Stomach (tissue), 4 donors: ENCODE data around the gene KLC4.

ENCODE experiments used
- EP300 ChIP-seq: sonication (generic); formaldehyde crosslinking; IDR thresholded peaks from one replicate; pipeline ENCODE4 v1.6.1; 2017; ENCODE audit warnings: antibody characterized with exemption
- POLR2A ChIP-seq, 4 donors: fragments of 450-650 bp; IDR thresholded peaks; one replicate each; pipeline ENCODE4 v1.6.1; 2016; ENCODE audit warnings: antibody characterized with exemption in 4 of 4, control low read depth in 2 of 4, mild to moderate bottlenecking in 1 of 4, moderate library complexity in 1 of 4
- TF ChIP-seq, protein P1 (sequence below), 7 experiments: fragments of 450-650 bp in 4 of 7; fragments of 200-600 bp in 3 of 7; sonication (generic) in 3 of 7; IDR thresholded peaks; one replicate each; pipeline ENCODE4 v1.5.1; 2016 to 2019; ENCODE audit warnings: antibody characterized with exemption in 7 of 7, control low read depth in 2 of 7, mild to moderate bottlenecking in 1 of 7

DNA sequence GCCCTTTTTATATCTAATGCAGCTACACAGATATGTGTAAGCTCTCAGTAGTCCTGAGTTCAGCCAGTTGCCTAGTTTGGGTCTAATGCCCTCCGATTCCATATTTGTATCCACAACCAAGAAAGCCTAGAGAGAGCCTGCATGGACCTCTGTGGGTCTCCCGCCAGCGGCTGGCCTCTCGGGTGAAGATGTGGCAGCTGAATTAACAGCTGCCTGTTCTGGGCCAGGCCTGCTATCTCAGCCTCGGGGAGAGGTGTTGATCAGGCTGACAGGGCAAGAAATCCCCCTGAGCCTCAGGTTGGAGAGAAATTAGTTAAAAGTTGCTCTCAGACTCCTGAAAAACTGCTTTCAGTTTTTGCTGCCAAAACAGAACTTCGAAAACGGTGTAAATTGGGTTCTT is 36.5 kb downstream of the KLC4 start:
- TF ChIP-seq EP300 = no peak
- TF ChIP-seq, protein P1, sequence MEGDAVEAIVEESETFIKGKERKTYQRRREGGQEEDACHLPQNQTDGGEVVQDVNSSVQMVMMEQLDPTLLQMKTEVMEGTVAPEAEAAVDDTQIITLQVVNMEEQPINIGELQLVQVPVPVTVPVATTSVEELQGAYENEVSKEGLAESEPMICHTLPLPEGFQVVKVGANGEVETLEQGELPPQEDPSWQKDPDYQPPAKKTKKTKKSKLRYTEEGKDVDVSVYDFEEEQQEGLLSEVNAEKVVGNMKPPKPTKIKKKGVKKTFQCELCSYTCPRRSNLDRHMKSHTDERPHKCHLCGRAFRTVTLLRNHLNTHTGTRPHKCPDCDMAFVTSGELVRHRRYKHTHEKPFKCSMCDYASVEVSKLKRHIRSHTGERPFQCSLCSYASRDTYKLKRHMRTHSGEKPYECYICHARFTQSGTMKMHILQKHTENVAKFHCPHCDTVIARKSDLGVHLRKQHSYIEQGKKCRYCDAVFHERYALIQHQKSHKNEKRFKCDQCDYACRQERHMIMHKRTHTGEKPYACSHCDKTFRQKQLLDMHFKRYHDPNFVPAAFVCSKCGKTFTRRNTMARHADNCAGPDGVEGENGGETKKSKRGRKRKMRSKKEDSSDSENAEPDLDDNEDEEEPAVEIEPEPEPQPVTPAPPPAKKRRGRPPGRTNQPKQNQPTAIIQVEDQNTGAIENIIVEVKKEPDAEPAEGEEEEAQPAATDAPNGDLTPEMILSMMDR (IDR thresholded peaks at IDR 0.05) = no peak
- no peak for TF ChIP-seq POLR2A (IDR thresholded peaks at IDR 0.05)
